Measurements from ENCODE around the gene GALNT5.

The GALNT5 gene

DNA sequence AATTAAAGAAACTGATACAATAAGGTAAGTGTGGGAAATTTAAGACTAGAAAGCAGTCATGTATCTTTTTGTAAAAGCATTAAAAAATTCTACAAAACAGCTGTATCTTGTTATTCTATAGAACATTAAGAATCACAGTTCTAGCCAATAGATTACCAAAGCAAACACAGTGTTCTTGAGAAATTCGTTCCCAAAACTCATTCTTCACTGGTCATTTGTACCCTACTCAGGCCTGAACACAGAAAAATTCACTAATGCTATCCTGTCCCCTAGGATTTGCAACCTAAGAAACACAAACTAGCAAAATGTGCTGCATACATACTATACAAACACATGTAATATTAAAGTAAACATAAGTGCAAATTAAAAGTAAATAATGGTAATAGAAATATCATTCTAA lies 39.0 kb downstream of the GALNT5 start:
- no peak overlapping the region for H3K27ac ChIP-seq (ENCODE audit: low read depth, low read length)
- no peaks in the 10 kb centered on the region for H3K27me3 ChIP-seq (ENCODE audit: control insufficient read depth in 1 of 2, insufficient read depth in 2 of 2, low read length in 2 of 2)
- no peaks in the 10 kb centered on the region for H3K9me3 ChIP-seq (ENCODE audit: low read length)

DNA sequence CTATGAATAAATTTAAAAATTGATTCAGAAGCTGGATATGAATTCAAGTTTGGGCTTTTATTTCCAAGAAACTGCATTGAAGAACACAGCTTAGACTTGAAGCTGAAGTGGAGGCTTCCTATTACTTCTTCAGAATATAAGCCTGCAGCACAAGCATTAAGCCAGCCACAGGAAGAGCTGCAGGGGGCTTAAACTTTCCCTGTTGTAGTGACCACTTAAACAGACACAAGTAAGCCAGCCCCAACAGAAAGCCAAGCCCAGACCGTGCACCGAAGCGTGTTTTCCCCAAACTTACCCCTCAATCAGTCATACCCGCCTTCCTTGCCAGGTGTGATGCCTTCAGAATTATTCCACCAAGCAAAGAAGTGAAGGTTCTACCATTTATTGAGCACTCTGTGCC lies 39.5 kb downstream of the GALNT5 start:
- no peaks in the 10 kb centered on the region for H3K27me3 ChIP-seq (ENCODE audit: control insufficient read depth in 1 of 2, insufficient read depth in 2 of 2, low read length in 2 of 2)
- H3K4me3 ChIP-seq (ENCODE audit: low read depth in 1 of 2, low read length in 2 of 2), result no peak overlapping the region
- H3K36me3 ChIP-seq (ENCODE audit: insufficient read depth, low read length), result no peaks in the 10 kb centered on the region
- no peaks in the 10 kb centered on the region for H3K9me3 ChIP-seq (ENCODE audit: low read length)
- no peak overlapping the region for H3K27ac ChIP-seq (ENCODE audit: low read depth, low read length)
- H3K4me1 ChIP-seq (ENCODE audit: insufficient read depth, low read length), result no peaks in the 10 kb centered on the region
- no peak overlapping the region for H3K9ac ChIP-seq (ENCODE audit: low read length)

More for the DNA sequence above, 39.0 kb downstream of the GALNT5 start:
- no peak overlapping the region for H3K9ac ChIP-seq (ENCODE audit: low read length)
- no peaks in the 10 kb centered on the region for H3K36me3 ChIP-seq (ENCODE audit: insufficient read depth, low read length)
- H3K4me1 ChIP-seq (ENCODE audit: insufficient read depth, low read length), result no peaks in the 10 kb centered on the region
- no peak overlapping the region for H3K4me3 ChIP-seq (ENCODE audit: low read depth in 1 of 2, low read length in 2 of 2)

- H3K4me1 ChIP-seq (ENCODE audit: insufficient read depth, low read length), result no peaks in the 10 kb centered on the region
- no peaks in the 10 kb centered on the region for H3K27me3 ChIP-seq (ENCODE audit: control insufficient read depth in 1 of 2, insufficient read depth in 2 of 2, low read length in 2 of 2)
- H3K27ac ChIP-seq (ENCODE audit: low read depth, low read length), result no peak overlapping the region
- H3K36me3 ChIP-seq (ENCODE audit: insufficient read depth, low read length), result no peaks in the 10 kb centered on the region
- H3K4me3 ChIP-seq (ENCODE audit: low read depth in 1 of 2, low read length in 2 of 2), result no peak overlapping the region
- no peaks in the 10 kb centered on the region for H3K9me3 ChIP-seq (ENCODE audit: low read length)
- no peak overlapping the region for H3K9ac ChIP-seq (ENCODE audit: low read length)
These were observed 43.8 kb downstream of the GALNT5 start for GRCh38 chr2:157301307-157301706.

DNA sequence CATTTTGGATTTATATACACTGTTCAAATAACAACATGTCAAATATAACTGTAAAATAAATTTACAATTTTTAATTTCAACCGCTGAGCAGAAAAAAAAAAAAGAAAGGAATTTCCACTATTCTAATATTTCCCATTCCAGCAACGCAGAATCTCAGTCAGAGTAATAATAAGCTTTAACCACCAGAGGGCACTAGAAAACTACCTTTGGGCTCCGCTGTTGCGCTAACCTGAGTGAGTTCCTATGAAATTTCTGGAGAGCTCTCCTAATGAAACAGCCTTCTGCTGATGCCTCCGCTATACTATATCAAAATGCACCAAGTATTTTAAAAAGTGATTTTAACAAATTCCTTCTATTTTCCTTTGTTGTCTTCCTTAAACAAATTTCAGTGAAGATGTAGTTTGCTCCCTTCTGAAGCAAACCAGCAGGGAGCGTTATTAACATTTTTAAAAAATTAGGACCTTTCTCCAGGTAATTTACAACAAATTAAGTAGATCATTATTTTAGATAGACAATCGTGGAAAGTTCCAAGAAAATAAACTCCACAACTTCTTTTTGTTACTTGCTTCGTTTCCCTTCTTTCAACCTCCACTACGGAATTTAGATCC lies 45.1 kb downstream of the GALNT5 start:
- Histone ChIP-seq H3K9me3 (ENCODE audit: low read length) (no peaks in the 10 kb centered on the region), H3K27me3 (ENCODE audit: control insufficient read depth in 1 of 2, insufficient read depth in 2 of 2, low read length in 2 of 2) (no peaks in the 10 kb centered on the region), H3K4me1 (ENCODE audit: insufficient read depth, low read length) (no peaks in the 10 kb centered on the region), H3K4me3 (ENCODE audit: low read depth in 1 of 2, low read length in 2 of 2) (no peak overlapping the region), H3K36me3 (ENCODE audit: insufficient read depth, low read length) (no peaks in the 10 kb centered on the region), H3K27ac (ENCODE audit: low read depth, low read length) (no peak overlapping the region), H3K9ac (ENCODE audit: low read length) (no peak overlapping the region)

GRCh38 chr2:157303612-157304011 lies 46.1 kb downstream of the GALNT5 start:
- H3K27me3 ChIP-seq (ENCODE audit: control insufficient read depth in 1 of 2, insufficient read depth in 2 of 2, low read length in 2 of 2), result no peaks in the 10 kb centered on the region
- no peaks in the 10 kb centered on the region for H3K9me3 ChIP-seq (ENCODE audit: low read length)
- no peaks in the 10 kb centered on the region for H3K4me1 ChIP-seq (ENCODE audit: insufficient read depth, low read length)
- H3K9ac ChIP-seq (ENCODE audit: low read length), result no peak overlapping the region
- H3K4me3 ChIP-seq (ENCODE audit: low read depth in 1 of 2, low read length in 2 of 2), result no peak overlapping the region
- no peaks in the 10 kb centered on the region for H3K36me3 ChIP-seq (ENCODE audit: insufficient read depth, low read length)
- no peak overlapping the region for H3K27ac ChIP-seq (ENCODE audit: low read depth, low read length)

GRCh38 chr2:157304811-157305722 lies 47.6 kb downstream of the GALNT5 start:
- H3K36me3 ChIP-seq (ENCODE audit: insufficient read depth, low read length), result no peaks in the 10 kb centered on the region
- H3K27me3 ChIP-seq (ENCODE audit: control insufficient read depth in 1 of 2, insufficient read depth in 2 of 2, low read length in 2 of 2), result no peaks in the 10 kb centered on the region
- H3K9ac ChIP-seq (ENCODE audit: low read length), result no peak overlapping the region
- H3K4me1 ChIP-seq (ENCODE audit: insufficient read depth, low read length), result no peaks in the 10 kb centered on the region
- no peak overlapping the region for H3K4me3 ChIP-seq (ENCODE audit: low read depth in 1 of 2, low read length in 2 of 2)
- no peak overlapping the region for H3K27ac ChIP-seq (ENCODE audit: low read depth, low read length)
- H3K9me3 ChIP-seq (ENCODE audit: low read length), result no peaks in the 10 kb centered on the region

DNA sequence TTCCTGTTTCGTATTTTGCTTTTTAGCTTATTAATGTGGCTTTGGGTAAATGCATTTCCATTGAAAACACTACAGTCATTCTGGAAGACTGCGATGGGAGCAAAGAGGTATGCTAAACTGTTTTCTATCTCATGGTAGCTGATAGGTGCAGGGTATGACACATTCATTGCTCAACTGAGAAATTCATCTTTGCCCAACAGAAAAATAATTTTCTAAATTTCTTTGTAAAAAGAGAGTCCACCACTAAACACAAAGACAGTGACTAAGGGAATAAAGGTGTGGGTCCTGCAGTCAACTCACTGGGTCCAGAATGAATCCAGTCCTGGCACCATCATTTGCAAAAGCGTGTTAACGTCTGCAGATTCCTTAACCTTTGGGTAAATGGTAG lies 48.2 kb downstream of the GALNT5 start:
- Histone ChIP-seq H3K36me3 (ENCODE audit: insufficient read depth, low read length) (no peaks in the 10 kb centered on the region), H3K27ac (ENCODE audit: low read depth, low read length) (no peak overlapping the region), H3K27me3 (ENCODE audit: control insufficient read depth in 1 of 2, insufficient read depth in 2 of 2, low read length in 2 of 2) (no peaks in the 10 kb centered on the region), H3K4me1 (ENCODE audit: insufficient read depth, low read length) (no peaks in the 10 kb centered on the region), H3K9ac (ENCODE audit: low read length) (no peak overlapping the region), H3K4me3 (ENCODE audit: low read depth in 1 of 2, low read length in 2 of 2) (no peak overlapping the region), H3K9me3 (ENCODE audit: low read length) (no peaks in the 10 kb centered on the region)

- Histone ChIP-seq H3K9me3 (ENCODE audit: low read length) (no peaks in the 10 kb centered on the region), H3K4me3 (ENCODE audit: low read depth in 1 of 2, low read length in 2 of 2) (no peak overlapping the region), H3K27me3 (ENCODE audit: control insufficient read depth in 1 of 2, insufficient read depth in 2 of 2, low read length in 2 of 2) (no peaks in the 10 kb centered on the region), H3K27ac (ENCODE audit: low read depth, low read length) (no peak overlapping the region), H3K36me3 (ENCODE audit: insufficient read depth, low read length) (no peaks in the 10 kb centered on the region), H3K4me1 (ENCODE audit: insufficient read depth, low read length) (no peaks in the 10 kb centered on the region), H3K9ac (ENCODE audit: low read length) (no peak overlapping the region)
These were observed 49.5 kb downstream of the GALNT5 start for GRCh38 chr2:157307021-157307420.

GRCh38 chr2:157309878-157310277 lies 52.4 kb downstream of the GALNT5 start:
- no peaks in the 10 kb centered on the region for H3K27me3 ChIP-seq (ENCODE audit: control insufficient read depth in 1 of 2, insufficient read depth in 2 of 2, low read length in 2 of 2)
- H3K9me3 ChIP-seq (ENCODE audit: low read length), result no peaks in the 10 kb centered on the region
- no peaks in the 10 kb centered on the region for H3K36me3 ChIP-seq (ENCODE audit: insufficient read depth, low read length)
- no peak overlapping the region for H3K27ac ChIP-seq (ENCODE audit: low read depth, low read length)
- H3K9ac ChIP-seq (ENCODE audit: low read length), result no peak overlapping the region
- no peak overlapping the region for H3K4me3 ChIP-seq (ENCODE audit: low read depth in 1 of 2, low read length in 2 of 2)
- no peaks in the 10 kb centered on the region for H3K4me1 ChIP-seq (ENCODE audit: insufficient read depth, low read length)

GRCh38 chr2:157311706-157312105 lies 54.2 kb downstream of the GALNT5 start:
- Histone ChIP-seq H3K9me3 (ENCODE audit: low read length) (no peaks in the 10 kb centered on the region), H3K27me3 (ENCODE audit: control insufficient read depth in 1 of 2, insufficient read depth in 2 of 2, low read length in 2 of 2) (no peaks in the 10 kb centered on the region), H3K36me3 (ENCODE audit: insufficient read depth, low read length) (no peaks in the 10 kb centered on the region), H3K4me3 (ENCODE audit: low read depth in 1 of 2, low read length in 2 of 2) (no peak overlapping the region), H3K4me1 (ENCODE audit: insufficient read depth, low read length) (no peaks in the 10 kb centered on the region), H3K9ac (ENCODE audit: low read length) (no peak overlapping the region), H3K27ac (ENCODE audit: low read depth, low read length) (no peak overlapping the region)

- Histone ChIP-seq H3K27ac (ENCODE audit: low read depth, low read length) (no peak overlapping the region), H3K4me3 (ENCODE audit: low read depth in 1 of 2, low read length in 2 of 2) (no peak overlapping the region), H3K9me3 (ENCODE audit: low read length) (no peaks in the 10 kb centered on the region), H3K36me3 (ENCODE audit: insufficient read depth, low read length) (no peaks in the 10 kb centered on the region), H3K27me3 (ENCODE audit: control insufficient read depth in 1 of 2, insufficient read depth in 2 of 2, low read length in 2 of 2) (no peaks in the 10 kb centered on the region), H3K9ac (ENCODE audit: low read length) (no peak overlapping the region), H3K4me1 (ENCODE audit: insufficient read depth, low read length) (no peaks in the 10 kb centered on the region)
These were observed 55.5 kb downstream of the GALNT5 start for GRCh38 chr2:157312866-157313486.
